GM12892 (cell line): Measurements from ENCODE around the gene XCR1.

Experiments
- POLR2AphosphoS5 ChIP-seq: IDR thresholded peaks from 2 replicates; pipeline ENCODE4 v1.6.1; 2011; ENCODE audit warnings: low read depth, low read length, control low read depth
- TAF1 ChIP-seq: IDR thresholded peaks from 2 replicates; pipeline ENCODE4 v1.6.1; 2011; ENCODE audit warnings: low read depth, mild to moderate bottlenecking, control low read depth, low read length, borderline replicate concordance

GRCh38 chr3:46029953-46030543 lies 2.8 kb upstream of the XCR1 start:
- no peak for TF ChIP-seq POLR2AphosphoS5
- TF ChIP-seq TAF1: no peak
